ENCODE data around the gene TSPEAR. TPM values are rescaled to one million over a fixed set of nuclear protein-coding genes. Genes with fewer than 3 reads are reported as not detected.
"Not testable (repeated sequence)": the region's sequence is repeated elsewhere in the genome, so short reads cannot be mapped to it uniquely, and the experiment has no call there.

Gene TSPEAR
- total RNA-seq, 2 donors from 2014 or later: not detected

DNA sequence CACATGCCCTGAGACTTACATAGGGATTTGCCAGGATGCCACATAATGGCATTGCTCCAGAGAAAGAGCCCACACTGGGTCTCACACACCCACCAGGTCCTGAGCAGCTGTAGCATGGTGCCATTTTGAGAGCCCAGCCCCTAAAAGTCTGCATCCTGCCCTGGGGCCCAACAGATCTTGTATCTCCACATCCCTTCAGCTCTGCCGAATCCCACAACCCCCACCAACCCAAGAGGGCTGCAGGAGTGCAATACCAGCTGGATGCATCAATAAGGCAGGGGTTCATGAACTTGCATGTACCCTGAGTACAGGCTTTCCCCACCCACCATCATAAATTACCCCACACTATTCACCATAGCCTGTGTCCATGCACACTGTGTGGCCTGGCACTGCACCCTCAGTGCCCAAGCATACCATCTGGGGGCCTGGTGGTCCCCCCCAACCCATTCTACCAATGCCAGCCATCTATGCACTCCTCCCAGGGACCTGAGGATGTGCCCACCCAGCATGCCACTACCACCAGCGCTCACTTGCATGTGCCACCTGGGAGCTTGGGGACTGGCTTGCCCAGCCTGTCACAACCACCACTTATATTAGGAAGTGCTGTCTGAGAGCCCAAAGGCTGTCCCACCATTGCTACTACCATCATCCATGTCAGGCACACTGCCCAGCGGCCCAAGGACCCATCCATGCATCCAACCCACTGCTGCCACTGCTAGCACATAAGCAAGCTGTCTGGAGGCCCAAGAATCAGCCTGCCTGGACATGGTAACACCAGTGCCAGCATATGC, 40.5 kb downstream of the TSPEAR start:
- H3K27ac ChIP-seq: no peak overlapping the region
- H3K27me3 ChIP-seq: no peaks in the 10 kb centered on the region
- no peaks in the 10 kb centered on the region for H3K36me3 ChIP-seq
- H3K9me3 ChIP-seq: no peaks in the 10 kb centered on the region
- no peak for DNase-seq
- no peaks in the 10 kb centered on the region for H3K4me1 ChIP-seq
- TF ChIP-seq, protein P1, sequence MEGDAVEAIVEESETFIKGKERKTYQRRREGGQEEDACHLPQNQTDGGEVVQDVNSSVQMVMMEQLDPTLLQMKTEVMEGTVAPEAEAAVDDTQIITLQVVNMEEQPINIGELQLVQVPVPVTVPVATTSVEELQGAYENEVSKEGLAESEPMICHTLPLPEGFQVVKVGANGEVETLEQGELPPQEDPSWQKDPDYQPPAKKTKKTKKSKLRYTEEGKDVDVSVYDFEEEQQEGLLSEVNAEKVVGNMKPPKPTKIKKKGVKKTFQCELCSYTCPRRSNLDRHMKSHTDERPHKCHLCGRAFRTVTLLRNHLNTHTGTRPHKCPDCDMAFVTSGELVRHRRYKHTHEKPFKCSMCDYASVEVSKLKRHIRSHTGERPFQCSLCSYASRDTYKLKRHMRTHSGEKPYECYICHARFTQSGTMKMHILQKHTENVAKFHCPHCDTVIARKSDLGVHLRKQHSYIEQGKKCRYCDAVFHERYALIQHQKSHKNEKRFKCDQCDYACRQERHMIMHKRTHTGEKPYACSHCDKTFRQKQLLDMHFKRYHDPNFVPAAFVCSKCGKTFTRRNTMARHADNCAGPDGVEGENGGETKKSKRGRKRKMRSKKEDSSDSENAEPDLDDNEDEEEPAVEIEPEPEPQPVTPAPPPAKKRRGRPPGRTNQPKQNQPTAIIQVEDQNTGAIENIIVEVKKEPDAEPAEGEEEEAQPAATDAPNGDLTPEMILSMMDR (IDR thresholded peaks at IDR 0.05): no peak
- no peak overlapping the region for H3K9ac ChIP-seq (ENCODE audit: low read depth in 2 of 2, low read length in 2 of 2)
- H3K4me3 ChIP-seq: no peak overlapping the region
- intact Hi-C loops (cut with DNase I): no loop called here

DNA sequence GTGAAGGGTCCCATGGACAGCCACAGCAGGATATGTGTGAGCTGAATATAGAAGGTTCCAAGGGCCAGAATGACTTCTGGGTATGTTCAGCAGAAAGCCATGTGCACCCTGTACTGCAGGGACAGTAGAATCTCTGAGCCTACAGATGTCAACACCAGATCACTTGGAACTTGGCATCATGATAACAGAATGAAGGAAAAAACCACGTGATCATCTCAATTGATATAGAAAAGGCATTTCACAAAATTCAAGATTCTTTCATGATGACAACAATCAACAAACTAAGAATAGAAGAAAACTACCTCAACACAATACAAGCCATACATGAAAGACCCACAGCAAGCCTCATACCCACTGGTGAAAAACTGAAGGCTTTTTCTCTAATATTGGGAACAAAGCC, 43.8 kb downstream of the TSPEAR start:
- H3K27ac ChIP-seq: no peak overlapping the region
- H3K27me3 ChIP-seq: no peaks in the 10 kb centered on the region
- H3K4me3 ChIP-seq: no peak overlapping the region
- H3K9ac ChIP-seq (ENCODE audit: low read depth in 2 of 2, low read length in 2 of 2): no peak overlapping the region
- H3K4me1 ChIP-seq: no peaks in the 10 kb centered on the region
- H3K9me3 ChIP-seq: no peaks in the 10 kb centered on the region
- intact Hi-C loops (cut with DNase I): no loop called here
- no peaks in the 10 kb centered on the region for H3K36me3 ChIP-seq
- DNase-seq: no peak
- TF ChIP-seq, protein P1 (IDR thresholded peaks at IDR 0.05): no peak

DNA sequence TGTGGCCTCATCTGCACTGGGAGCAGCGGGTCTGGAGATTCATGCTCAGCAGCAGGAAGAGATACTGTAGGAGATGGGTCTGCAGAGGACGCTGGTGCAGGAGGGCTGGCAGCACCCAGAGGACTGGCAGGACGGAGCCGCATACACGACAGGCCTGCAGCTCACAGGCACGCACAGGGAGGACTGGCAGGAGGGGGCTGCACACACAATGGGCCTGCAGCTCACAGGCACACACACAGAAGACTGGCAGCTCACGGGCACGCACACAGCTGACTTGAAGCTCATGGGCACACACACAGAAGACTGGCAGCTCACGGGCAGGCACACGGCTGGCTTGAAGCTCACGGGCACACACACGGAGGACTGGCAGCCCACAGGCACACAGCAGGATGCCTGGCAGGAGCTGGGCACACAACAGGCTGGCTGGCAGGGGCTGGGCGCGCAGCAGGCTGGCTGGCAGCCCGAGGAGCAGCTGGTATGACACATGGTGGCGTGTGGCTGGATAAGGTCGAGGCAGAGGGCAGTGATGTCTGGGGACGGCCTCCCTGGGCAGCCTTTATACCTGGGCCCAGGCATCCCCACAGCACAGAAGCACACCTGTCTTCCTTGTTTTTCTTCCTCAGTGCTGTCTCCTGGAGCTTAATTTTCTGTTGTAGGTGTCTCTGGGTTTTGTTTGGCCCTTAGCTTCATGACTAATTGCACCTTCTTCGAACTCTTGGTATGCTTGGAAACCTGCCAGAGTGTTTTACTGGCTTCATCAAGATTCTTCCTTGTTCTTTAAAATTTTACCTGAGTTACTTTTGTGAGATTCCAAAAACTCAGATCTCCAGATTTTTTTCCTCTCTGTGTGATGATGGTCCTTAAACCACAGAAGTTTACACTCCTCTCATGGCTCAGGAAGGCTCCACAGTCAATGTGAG, 44.7 kb downstream of the TSPEAR start, which contains the start of gene KRTAP12-2:
Gene KRTAP12-2, minus strand, starts transcription at position 527 of the 920 bp plus-strand sequence. Its CDS starts 41 bp downstream, at position 486.
- H3K4me1 ChIP-seq: no peaks in the 10 kb centered on the region
- no peak for DNase-seq
- no peaks in the 10 kb centered on the region for H3K36me3 ChIP-seq
- H3K27me3 ChIP-seq: no peaks in the 10 kb centered on the region
- no peak within 1 kb of the TSS for H3K9ac ChIP-seq (ENCODE audit: low read depth in 2 of 2, low read length in 2 of 2)
- no peak within 1 kb of the TSS for H3K27ac ChIP-seq
- H3K9me3 ChIP-seq: no peaks in the 10 kb centered on the region
- no peak within 1 kb of the TSS for H3K4me3 ChIP-seq
- intact Hi-C loops (cut with DNase I): no loop called here
- TF ChIP-seq, protein P1 (IDR thresholded peaks at IDR 0.05): no peak

DNA sequence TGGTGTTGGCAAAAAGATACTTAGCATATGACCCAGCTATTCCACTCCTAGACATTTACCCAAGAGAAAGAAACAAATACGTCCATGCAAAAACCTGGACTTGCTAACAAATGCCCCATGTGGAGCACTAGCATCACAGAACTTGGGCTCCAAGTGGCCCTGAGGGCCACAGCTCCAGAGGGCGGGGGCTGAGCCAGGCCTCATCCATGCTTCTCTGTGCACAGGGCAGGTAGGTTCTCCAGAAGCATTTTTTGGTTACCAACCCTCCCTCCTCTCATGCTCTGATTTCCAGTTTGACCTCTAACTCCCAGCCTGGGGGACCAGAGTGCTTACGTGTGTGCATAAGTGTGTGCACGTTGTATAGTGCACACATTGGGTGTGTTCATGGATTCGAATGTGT, 46.7 kb downstream of the TSPEAR start:
- DNase-seq: no peak
- no peak overlapping the region for H3K27ac ChIP-seq
- no peak overlapping the region for H3K9ac ChIP-seq (ENCODE audit: low read depth in 2 of 2, low read length in 2 of 2)
- no peaks in the 10 kb centered on the region for H3K36me3 ChIP-seq
- intact Hi-C loops (cut with DNase I): no loop called here
- no peaks in the 10 kb centered on the region for H3K9me3 ChIP-seq
- H3K4me1 ChIP-seq: no peaks in the 10 kb centered on the region
- TF ChIP-seq, protein P1 (IDR thresholded peaks at IDR 0.05): no peak
- H3K4me3 ChIP-seq: no peak overlapping the region
- no peaks in the 10 kb centered on the region for H3K27me3 ChIP-seq

DNA sequence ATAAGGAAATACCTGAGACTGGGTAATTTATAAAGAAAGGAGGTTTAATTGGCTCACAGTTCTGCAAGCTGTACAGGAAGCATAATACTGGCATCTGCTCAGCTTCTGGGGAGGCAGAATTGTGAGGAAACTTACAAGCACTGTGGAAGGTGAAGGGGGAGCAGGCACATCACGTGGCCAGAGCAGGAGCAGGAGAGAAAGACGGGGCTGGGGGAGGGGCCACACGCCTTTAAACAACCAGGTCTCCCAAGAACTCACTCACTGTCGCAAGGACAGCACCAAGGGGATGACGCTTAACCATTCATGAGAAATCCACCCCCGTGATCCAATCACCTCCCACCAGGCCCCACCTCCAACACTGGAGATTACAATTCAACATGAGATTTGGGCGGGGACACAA, 49.8 kb downstream of the TSPEAR start:
- H3K27me3 ChIP-seq; H3K4me3 ChIP-seq; H3K9ac ChIP-seq (ENCODE audit: low read depth in 2 of 2, low read length in 2 of 2); intact Hi-C loops (cut with DNase I); H3K27ac ChIP-seq; DNase-seq; H3K4me1 ChIP-seq; H3K36me3 ChIP-seq; H3K9me3 ChIP-seq: not testable (repeated sequence)
